HepG2 (cell line): ENCODE measurements around the gene SMURF1. TPM values are rescaled to one million over a fixed set of nuclear protein-coding genes. Genes with fewer than 3 reads are reported as not detected.

ENCODE experiments used
- CBX2 ChIP-seq, 2 experiments: fragments of 200-600 bp in 1 of 2; sonication (generic); formaldehyde crosslinking in 1 of 2; IDR thresholded peaks; 2 replicates each; pipeline versions ENCODE4 v1.7.0 to v1.8.1; 2018 to 2022; ENCODE audit warnings: low read depth in 2 of 2, low read length in 1 of 2, mild to moderate bottlenecking in 1 of 2, missing genetic modification reagents in 1 of 2
- FOXP4 ChIP-seq: sonication (generic); formaldehyde crosslinking; IDR thresholded peaks from 2 replicates; pipeline ENCODE4 v1.4.0; 2020; ENCODE audit warnings: missing genetic modification reagents
- NR2C2 ChIP-seq: sonication (generic); formaldehyde crosslinking; IDR thresholded peaks from 2 replicates; pipeline ENCODE4 v1.4.0; 2020; ENCODE audit warnings: missing genetic modification reagents, mild to moderate bottlenecking, moderate library complexity, borderline replicate concordance
- THAP9 ChIP-seq: sonication (generic); formaldehyde crosslinking; IDR thresholded peaks from 2 replicates; pipeline ENCODE4; 2020; ENCODE audit warnings: missing genetic modification reagents, mild to moderate bottlenecking, borderline replicate concordance
- polyA plus RNA-seq, 8 experiments: library from polyadenylated mRNA; depleted of rRNA in 3 of 8; stranded (reverse) in 7 of 8; unstranded in 1 of 8; fragments of >200 nt; fragmentation: Illumina TruSeq in 4 of 8; extraction: Trizol in 4 of 8; gene quantifications; 2 replicates each; pipeline versions ENCODE4 v1.2.1 to v1.2.3, GENCODE V29; 2011 to 2016; ENCODE audit warnings: low read depth in 4 of 8, missing spikeins in 1 of 8, mixed read lengths in 1 of 8; ENCODE audit not compliant: insufficient read depth in 1 of 8
- total RNA-seq, 5 experiments: library from RNA; depleted of rRNA; stranded (reverse); fragments of >200 nt; fragmentation: Illumina TruSeq; extraction: Trizol; gene quantifications; 2 replicates each; pipeline ENCODE4 v1.2.3, GENCODE V29; 2016; ENCODE audit warnings: low read depth in 1 of 5
- TF ChIP-seq, protein P1 (sequence below): sonication (generic); formaldehyde crosslinking; IDR thresholded peaks from 2 replicates; pipeline ENCODE4 v1.8.0; 2022; ENCODE audit warnings: missing genetic modification reagents, mild to moderate bottlenecking, moderate library complexity, borderline replicate concordance

Gene SMURF1
- total and polyA plus RNA-seq, 2 of the 13 experiments (the other 11 are each of a cell fraction or from before 2014, with no cell fraction given) = 8.3 to 11.1 TPM

DNA sequence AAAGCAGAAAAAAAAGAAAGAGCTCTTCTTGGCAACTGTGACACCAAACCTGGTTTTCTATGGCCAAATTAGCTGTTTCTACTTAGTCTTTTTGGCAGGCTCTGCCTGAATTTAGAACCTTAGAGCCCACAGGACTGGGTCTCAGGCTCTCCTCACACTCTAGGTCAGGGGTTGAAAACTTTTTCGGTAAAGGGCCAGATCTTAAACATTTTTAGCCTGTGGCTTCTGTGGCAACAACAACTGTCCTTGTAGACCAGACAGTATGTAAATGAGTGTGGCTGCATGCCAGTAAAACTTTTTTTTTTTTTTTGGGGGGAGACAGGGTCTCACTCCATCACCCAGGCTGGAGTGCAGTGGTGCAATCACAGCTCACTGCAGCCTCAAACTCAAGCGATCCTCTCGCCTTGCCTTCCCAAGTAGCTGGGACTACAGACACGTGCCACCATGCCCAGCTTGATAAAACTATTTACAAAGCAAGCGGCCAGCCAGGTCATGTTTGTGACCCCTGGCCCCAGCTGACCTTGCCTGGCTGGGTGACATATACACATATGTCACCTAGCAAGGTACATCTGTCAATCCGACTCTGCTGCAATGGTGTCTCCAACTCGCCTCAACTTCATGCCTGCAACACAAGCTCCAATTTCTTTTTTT, 46.6 kb upstream of the SMURF1 start (continued):
- TF ChIP-seq CBX2 (IDR thresholded peaks at IDR 0.05; ENCODE audit: low read depth, low read length) = no peak
- TF ChIP-seq CBX2 (CRISPR knock-in tag; IDR thresholded peaks at IDR 0.05; ENCODE audit: low read depth) = 0 out of 2 replicates have a peak, but pooled peaks have one; percentile 36
- TF ChIP-seq, protein P1, sequence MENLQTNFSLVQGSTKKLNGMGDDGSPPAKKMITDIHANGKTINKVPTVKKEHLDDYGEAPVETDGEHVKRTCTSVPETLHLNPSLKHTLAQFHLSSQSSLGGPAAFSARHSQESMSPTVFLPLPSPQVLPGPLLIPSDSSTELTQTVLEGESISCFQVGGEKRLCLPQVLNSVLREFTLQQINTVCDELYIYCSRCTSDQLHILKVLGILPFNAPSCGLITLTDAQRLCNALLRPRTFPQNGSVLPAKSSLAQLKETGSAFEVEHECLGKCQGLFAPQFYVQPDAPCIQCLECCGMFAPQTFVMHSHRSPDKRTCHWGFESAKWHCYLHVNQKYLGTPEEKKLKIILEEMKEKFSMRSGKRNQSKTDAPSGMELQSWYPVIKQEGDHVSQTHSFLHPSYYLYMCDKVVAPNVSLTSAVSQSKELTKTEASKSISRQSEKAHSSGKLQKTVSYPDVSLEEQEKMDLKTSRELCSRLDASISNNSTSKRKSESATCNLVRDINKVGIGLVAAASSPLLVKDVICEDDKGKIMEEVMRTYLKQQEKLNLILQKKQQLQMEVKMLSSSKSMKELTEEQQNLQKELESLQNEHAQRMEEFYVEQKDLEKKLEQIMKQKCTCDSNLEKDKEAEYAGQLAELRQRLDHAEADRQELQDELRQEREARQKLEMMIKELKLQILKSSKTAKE (CRISPR knock-in tag) = peak; percentile 95
- peak; percentile 94 for TF ChIP-seq FOXP4
- TF ChIP-seq NR2C2 (CRISPR knock-in tag) = peak; percentile 91
- TF ChIP-seq THAP9 (CRISPR knock-in tag) = 0 out of 2 replicates have a peak, but pooled peaks have one; percentile 35
